Breast epithelium (tissue), 4 donors: ENCODE measurements around the gene OSBPL9. TPM values are rescaled to one million over a fixed set of nuclear protein-coding genes. Genes with fewer than 3 reads are reported as not detected.

Experiments
- DNase-seq, 2 donors: peaks; one replicate each; pipeline ENCODE4 v3.0.0-alpha.2; 2019; ENCODE audit warnings: low spot score in 2 of 2
- H3K27ac ChIP-seq, 2 donors: fragments of 200-600 bp; sonication (generic) in 1 of 2; one replicate each; pipeline ENCODE4 v1.5.1; 2016 to 2019; ENCODE audit warnings: mild to moderate bottlenecking in 1 of 2
- H3K27me3 ChIP-seq, 2 donors: fragments of 200-600 bp; sonication (generic) in 1 of 2; one replicate each; pipeline versions ENCODE4 v1.5.1 to v1.6.0; 2017 to 2019; ENCODE audit warnings: control low read depth in 1 of 2, mild to moderate bottlenecking in 1 of 2
- H3K36me3 ChIP-seq: fragments of 200-600 bp; one replicate; pipeline ENCODE4 v1.5.1; 2019
- H3K4me1 ChIP-seq, 2 donors: fragments of 200-600 bp; sonication (generic); one replicate each; pipeline ENCODE4 v1.5.1; 2016 to 2019; ENCODE audit warnings: control low read depth in 1 of 2
- H3K4me3 ChIP-seq, 3 donors: fragments of 200-600 bp; sonication (generic); 1 replicate in 2 of 3; 2 replicates in 1 of 3; pipeline ENCODE4 v1.5.1; 2016 to 2019; ENCODE audit warnings: mild to moderate bottlenecking in 3 of 3, moderate library complexity in 2 of 3
- H3K9me3 ChIP-seq, 2 donors: fragments of 200-600 bp; sonication (generic) in 1 of 2; one replicate each; pipeline ENCODE4 v1.5.1; 2016 to 2019; ENCODE audit warnings: control low read depth in 1 of 2
- CTCF ChIP-seq, 3 donors: fragments of 450-650 bp; IDR thresholded peaks; one replicate each; pipeline ENCODE4 v1.5.1; 2016 to 2017; ENCODE audit warnings: antibody characterized with exemption in 3 of 3, mild to moderate bottlenecking in 3 of 3, moderate library complexity in 3 of 3
- POLR2A ChIP-seq: fragments of 450-650 bp; IDR thresholded peaks from one replicate; pipeline ENCODE4 v1.6.1; 2016; ENCODE audit warnings: antibody characterized with exemption, mild to moderate bottlenecking, moderate library complexity
- POLR2AphosphoS5 ChIP-seq, 3 donors: sonication (generic); formaldehyde crosslinking; IDR thresholded peaks; one replicate each; pipeline ENCODE4 v1.6.1; 2017; ENCODE audit warnings: antibody characterized with exemption in 3 of 3
- intact Hi-C: fragments of 100-400 bp; cut with DNase I; formaldehyde crosslinking; loops from one replicate; pipeline ENCODE4 v1.15.1; 2023; ENCODE audit warnings: low total_unique reads
- total RNA-seq, 3 donors: library from RNA; depleted of rRNA; stranded (reverse); fragments of >200 nt; gene quantifications; one replicate each; pipeline ENCODE4 v1.1.0, GENCODE V29; 2016

OSBPL9 gene
- total RNA-seq, 3 donors from 2014 or later = 107 to 213 (median 136) TPM

- DNase-seq = no peak
- no peaks in the 10 kb centered on the region for H3K27me3 ChIP-seq
- H3K9me3 ChIP-seq = no peaks in the 10 kb centered on the region
- no peak overlapping the region for H3K27ac ChIP-seq
- no peak for TF ChIP-seq CTCF (IDR thresholded peaks at IDR 0.05)
- no peak for TF ChIP-seq POLR2AphosphoS5 (IDR thresholded peaks at IDR 0.05)
- no peak for TF ChIP-seq POLR2A
- no peak overlapping the region for H3K4me3 ChIP-seq
- peaks cover 0 to 6% of the 10 kb centered on the region in 2 donors for H3K4me1 ChIP-seq
- intact Hi-C loops = no loop called here
- no peaks in the 10 kb centered on the region for H3K36me3 ChIP-seq
Measured at GRCh38 chr1:51689075-51689440, 72.2 kb downstream of the OSBPL9 start.

- no peak for DNase-seq
- no peak for TF ChIP-seq POLR2A
- Histone ChIP-seq H3K36me3 (no peaks in the 10 kb centered on the region), H3K9me3 (no peaks in the 10 kb centered on the region), H3K27ac (no peak overlapping the region), H3K27me3 (no peaks in the 10 kb centered on the region), H3K4me1 (peaks cover 0 to 6% of the 10 kb centered on the region in 2 donors), H3K4me3 (no peak overlapping the region)
- intact Hi-C loops = no loop called here
Measured at GRCh38 chr1:51689643-51690042, 72.8 kb downstream of the OSBPL9 start.

- Histone ChIP-seq H3K4me3 (no peak overlapping the region), H3K36me3 (no peaks in the 10 kb centered on the region), H3K9me3 (no peaks in the 10 kb centered on the region), H3K4me1 (peaks cover 0 to 6% of the 10 kb centered on the region in 2 donors), H3K27ac (peak overlapping the region in 1 of 2 donors; percentile 4), H3K27me3 (no peaks in the 10 kb centered on the region)
- TF ChIP-seq POLR2A = no peak
- no peak for TF ChIP-seq POLR2AphosphoS5 (IDR thresholded peaks at IDR 0.05)
- TF ChIP-seq CTCF (IDR thresholded peaks at IDR 0.05) = no peak
- intact Hi-C loops = no loop called here
- DNase-seq = no peak
Measured at GRCh38 chr1:51690285-51690961, 73.5 kb downstream of the OSBPL9 start.

GRCh38 chr1:51691920-51692319 lies 75.0 kb downstream of the OSBPL9 start:
- DNase-seq = no peak
- Histone ChIP-seq H3K4me3 (no peak overlapping the region), H3K36me3 (no peaks in the 10 kb centered on the region), H3K9me3 (no peaks in the 10 kb centered on the region), H3K27ac (no peak overlapping the region), H3K27me3 (no peaks in the 10 kb centered on the region), H3K4me1 (peaks cover 0 to 6% of the 10 kb centered on the region in 2 donors)
- intact Hi-C loops = no loop called here
- TF ChIP-seq POLR2AphosphoS5 (IDR thresholded peaks at IDR 0.05) = no peak
- TF ChIP-seq CTCF (IDR thresholded peaks at IDR 0.05) = no peak
- TF ChIP-seq POLR2A = no peak

GRCh38 chr1:51693419-51694155 lies 76.7 kb downstream of the OSBPL9 start:
- Histone ChIP-seq H3K27me3 (no peaks in the 10 kb centered on the region), H3K36me3 (no peaks in the 10 kb centered on the region), H3K4me1 (peaks cover 0 to 6% of the 10 kb centered on the region in 2 donors), H3K9me3 (no peaks in the 10 kb centered on the region), H3K4me3 (no peak overlapping the region), H3K27ac (no peak overlapping the region)
- TF ChIP-seq POLR2A = no peak
- no peak for TF ChIP-seq CTCF (IDR thresholded peaks at IDR 0.05)
- no peak for TF ChIP-seq POLR2AphosphoS5 (IDR thresholded peaks at IDR 0.05)
- DNase-seq = no peak
- intact Hi-C loops = no loop called here
